K562 (cell line): Measurements from ENCODE around the gene NFKBIB. TPM values are rescaled to one million over a fixed set of nuclear protein-coding genes. Genes with fewer than 3 reads are reported as not detected.

Source experiments
- DLX4 ChIP-seq: fragments of 250-450 bp; sonication (Bioruptor Pico); IDR thresholded peaks from 2 replicates; pipeline ENCODE4 v1.6.1; 2021; ENCODE audit warnings: mild to moderate bottlenecking
- IFI16 ChIP-seq: fragments of 250-450 bp; sonication (Bioruptor Pico); IDR thresholded peaks from 2 replicates; pipeline ENCODE4 v2.1.2; 2022; ENCODE audit warnings: mild to moderate bottlenecking, inconsistent platforms
- MAFF ChIP-seq: IDR thresholded peaks from 2 replicates; pipeline ENCODE4 v1.6.1; 2012; ENCODE audit warnings: low read length, improper control_type of control experiment
- MNT ChIP-seq, 2 experiments: fragments of 450-650 bp; conservative IDR thresholded peaks; 2 replicates each; pipeline ENCODE4 v1.6.1; 2017; ENCODE audit warnings: mild to moderate bottlenecking in 2 of 2, moderate library complexity in 2 of 2
- NCOA1 ChIP-seq: fragments of 450-650 bp; IDR thresholded peaks from 2 replicates; pipeline ENCODE4 v1.6.1; 2016; ENCODE audit warnings: low read depth
- PATZ1 ChIP-seq: fragments of 250-450 bp; sonication (Bioruptor Pico); IDR thresholded peaks from 2 replicates; pipeline ENCODE4 v1.5.0; 2020; ENCODE audit warnings: mild to moderate bottlenecking, borderline replicate concordance
- TCF7 ChIP-seq: sonication (generic); IDR thresholded peaks from 2 replicates; pipeline ENCODE4 v1.6.1; 2016; ENCODE audit warnings: antibody characterized with exemption, borderline replicate concordance
- USF1 ChIP-seq: sonication (generic); formaldehyde crosslinking; IDR thresholded peaks from 2 replicates; pipeline ENCODE4 v1.9.0; 2022; ENCODE audit warnings: mild to moderate bottlenecking, missing genetic modification reagents
- ZBTB11 ChIP-seq, 3 experiments: fragments of 200-800 bp in 1 of 3; fragments of 250-450 bp in 1 of 3; fragments of 450-650 bp in 1 of 3; sonication (Bioruptor Pico) in 1 of 3; sonication (Bioruptor generic) in 1 of 3; formaldehyde crosslinking in 1 of 3; IDR thresholded peaks; 2 replicates each; pipeline versions ENCODE4 v1.6.1 to v1.8.0; 2016 to 2022; ENCODE audit warnings: mild to moderate bottlenecking in 2 of 3, missing genetic modification characterization in 2 of 3, missing compliant biosample characterization in 1 of 3, moderate library complexity in 1 of 3
- ZFP91 ChIP-seq: sonication (generic); formaldehyde crosslinking; IDR thresholded peaks from 2 replicates; pipeline ENCODE4 v1.8.0; 2022; ENCODE audit warnings: mild to moderate bottlenecking, missing genetic modification reagents
- ZFX ChIP-seq: sonication (generic); formaldehyde crosslinking; IDR thresholded peaks from 2 replicates; pipeline ENCODE4 v1.8.0; 2022; ENCODE audit warnings: mild to moderate bottlenecking, missing genetic modification reagents, moderate library complexity
- ZNF23 ChIP-seq: fragments of 250-450 bp; sonication (Bioruptor Pico); IDR thresholded peaks from 2 replicates; pipeline ENCODE4 v1.4.0; 2020; ENCODE audit warnings: mild to moderate bottlenecking
- ZNF280B ChIP-seq: fragments of 250-450 bp; sonication (Bioruptor Pico); IDR thresholded peaks from 2 replicates; pipeline ENCODE4 v1.5.1; 2021; ENCODE audit warnings: mild to moderate bottlenecking
- ZNF3 ChIP-seq: fragments of 250-450 bp; sonication (Bioruptor Pico); IDR thresholded peaks from 2 replicates; pipeline ENCODE4 v1.5.0; 2021; ENCODE audit warnings: mild to moderate bottlenecking, moderate library complexity
- ZNF76 ChIP-seq: fragments of 250-450 bp; sonication (Bioruptor Pico); IDR thresholded peaks from 2 replicates; pipeline ENCODE4 v1.4.0; 2020; ENCODE audit warnings: mild to moderate bottlenecking, moderate library complexity, borderline replicate concordance
- polyA plus RNA-seq, 8 experiments: library from polyadenylated mRNA; depleted of rRNA in 4 of 8; stranded (reverse) in 5 of 8; unstranded in 3 of 8; fragments of >200 nt; fragmentation: Nextera tagmentation in 2 of 8; fragmentation: Illumina TruSeq in 1 of 8; extraction: Ambion mirVana in 2 of 8; extraction: Trizol in 1 of 8; gene quantifications; 2 replicates each; pipeline versions ENCODE4 v1.2.1 to v1.2.3, GENCODE V29; 2011 to 2014; ENCODE audit warnings: inconsistent platforms in 1 of 8, missing spikeins in 1 of 8
- total RNA-seq, 7 experiments: library from RNA; depleted of rRNA in 6 of 7; stranded (reverse); fragments of >200 nt in 6 of 7; fragmentation: Illumina TruSeq in 2 of 7; extraction: Trizol in 2 of 7; gene quantifications; 2 replicates each; pipeline versions ENCODE4 v1.2.1 to v1.2.3, GENCODE V29; 2011 to 2021; ENCODE audit warnings: low replicate concordance in 1 of 7

Gene NFKBIB
- total and polyA plus RNA-seq, 9 of the 15 experiments (the other 6 are each of a cell fraction or from before 2014, with no cell fraction given), result 1.5 to 44.9 (median 10.4) TPM

GRCh38 chr19:38851622-38852230, 48.0 kb upstream of the NFKBIB start (continued):
- TF ChIP-seq IFI16 (CRISPR knock-in tag) (no peak), NCOA1 (no peak), ZNF76 (no peak), ZBTB11 (CRISPR knock-in tag; IDR thresholded peaks at IDR 0.05) (peak in 1 of 3 experiments; percentile 75; a peak in 3 of 6 replicates), TCF7 (no peak), DLX4 (CRISPR knock-in tag) (no peak), ZNF23 (no peak), USF1 (CRISPR knock-in tag) (peak; percentile 94), ZNF3 (CRISPR knock-in tag) (no peak), PATZ1 (CRISPR knock-in tag) (no peak), ZNF280B (CRISPR knock-in tag) (no peak), ZFX (CRISPR knock-in tag) (peak; percentile 42), ZFP91 (CRISPR knock-in tag) (no peak), MAFF (no peak), MNT (conservative IDR thresholded peaks at IDR 0.05) (peak; percentile 98 to 99)
